Central memory CD8-positive, alpha-beta T cell (primary cell): ENCODE measurements around the gene MXRA7.
A peak's percentile ranks its signal among the peaks of the same experiment; 100 is the strongest.
"Not testable (repeated sequence)": the region's sequence is repeated elsewhere in the genome, so short reads cannot be mapped to it uniquely, and the experiment has no call there.

ENCODE experiments used
- ATAC-seq: fragments of 150-1000 bp; cut with Tn5 transposase; replicated peaks from 2 replicates; pipeline ENCODE4 v1.10.0; 2022; ENCODE audit warnings: mild to moderate bottlenecking, moderate FRiP score, moderate number of reproducible peaks; ENCODE audit not compliant: poor library complexity, severe bottlenecking; ENCODE audit errors: extremely low read depth
- DNase-seq, 2 donors: peaks; one replicate each; pipeline ENCODE4 v3.0.0; 2021; ENCODE audit warnings: low spot score in 2 of 2
- H3K27ac Mint-ChIP-seq: one replicate; pipeline ENCODE4 v1.8.0; 2022; ENCODE audit warnings: low read depth, mild to moderate bottlenecking, moderate library complexity, mixed read lengths
- H3K27me3 Mint-ChIP-seq: one replicate; pipeline ENCODE4 v1.8.0; 2022; ENCODE audit warnings: mixed read lengths
- H3K36me3 Mint-ChIP-seq: one replicate; pipeline ENCODE4 v1.8.0; 2022; ENCODE audit warnings: mild to moderate bottlenecking, moderate library complexity, mixed read lengths; ENCODE audit not compliant: insufficient read depth
- H3K4me1 Mint-ChIP-seq: one replicate; pipeline ENCODE4 v1.8.0; 2022; ENCODE audit warnings: mixed read lengths
- H3K4me3 Mint-ChIP-seq: one replicate; pipeline ENCODE4 v1.8.0; 2022; ENCODE audit warnings: mild to moderate bottlenecking, moderate library complexity, mixed read lengths
- H3K9me3 Mint-ChIP-seq: one replicate; pipeline ENCODE4 v1.8.0; 2022; ENCODE audit warnings: mixed read lengths

MXRA7 gene

DNA sequence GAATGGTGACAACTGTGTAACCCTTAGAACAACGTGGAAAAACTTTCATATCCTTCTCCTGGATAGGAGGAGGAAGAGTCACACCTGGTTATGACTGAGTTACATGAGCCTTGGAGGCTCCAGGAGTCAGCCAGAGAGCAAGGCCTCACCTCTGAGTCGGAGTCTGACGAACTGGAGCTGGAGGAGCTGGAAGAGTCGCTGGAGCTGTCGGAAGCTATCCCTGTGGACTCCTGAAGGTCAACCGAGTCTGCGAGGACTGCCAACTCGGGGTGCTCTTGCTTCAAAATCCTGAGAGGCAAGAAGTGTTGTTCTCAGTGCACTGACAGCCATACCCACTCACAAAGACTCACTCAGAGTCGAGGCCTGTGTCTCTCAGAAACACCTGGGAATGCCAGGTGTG is 9.4 kb upstream of the MXRA7 start:
- H3K4me1 Mint-ChIP-seq: peaks cover 51% of the 10 kb centered on the region
- no peaks in the 10 kb centered on the region for H3K27me3 Mint-ChIP-seq
- no peaks in the 10 kb centered on the region for H3K9me3 Mint-ChIP-seq
- DNase-seq (no peak), ATAC-seq (no peak)
- no peak overlapping the region for H3K27ac Mint-ChIP-seq
- peaks cover 99% of the 10 kb centered on the region for H3K36me3 Mint-ChIP-seq
- H3K4me3 Mint-ChIP-seq: no peak overlapping the region

DNA sequence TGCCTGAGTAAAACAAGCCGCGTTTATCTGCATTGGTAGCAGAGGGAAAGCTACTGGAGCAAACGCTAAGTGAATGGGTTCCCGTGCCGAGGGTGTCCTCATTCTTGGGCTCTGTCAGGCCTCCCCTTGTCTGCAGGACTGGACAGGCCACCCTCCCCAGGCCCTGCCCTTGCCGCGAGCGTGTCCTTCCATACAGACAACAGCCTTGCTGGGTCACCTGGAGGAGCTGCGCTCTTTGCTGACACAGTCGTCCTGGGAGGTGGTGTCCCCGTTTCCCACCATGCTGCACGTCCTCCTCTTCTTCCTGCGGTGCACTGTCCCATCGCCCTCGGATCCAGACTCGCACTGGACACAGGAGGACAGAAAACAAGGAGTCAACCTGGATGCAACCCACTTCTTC is 7.8 kb upstream of the MXRA7 start:
- H3K4me3 Mint-ChIP-seq: no peak overlapping the region
- ATAC-seq (no peak), DNase-seq (no peak)
- H3K27ac Mint-ChIP-seq: peak overlapping the region; percentile 46
- no peaks in the 10 kb centered on the region for H3K9me3 Mint-ChIP-seq
- peaks cover 88% of the 10 kb centered on the region for H3K36me3 Mint-ChIP-seq
- H3K4me1 Mint-ChIP-seq: peaks cover 52% of the 10 kb centered on the region
- no peaks in the 10 kb centered on the region for H3K27me3 Mint-ChIP-seq

DNA sequence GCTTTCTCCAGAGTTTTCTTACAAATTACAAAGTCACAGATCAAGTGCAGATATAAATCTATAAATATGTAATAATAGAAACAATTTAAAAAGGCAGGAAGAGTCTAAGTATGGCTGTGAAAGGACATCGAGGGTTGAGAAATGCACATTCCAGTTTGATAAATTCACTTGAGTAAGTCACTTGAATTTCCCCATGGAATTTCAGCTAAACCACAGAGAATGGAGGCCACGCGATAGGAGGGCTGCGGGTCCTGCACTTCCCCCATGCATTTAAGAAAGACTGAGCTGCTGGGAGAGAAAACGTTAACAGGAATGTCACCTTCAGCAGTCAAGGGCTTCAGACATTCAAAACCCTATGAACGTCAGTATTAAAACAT is 6.1 kb upstream of the MXRA7 start:
- Mint-ChIP-seq H3K27ac (peak overlapping the region; percentile 98), H3K27me3 (no peaks in the 10 kb centered on the region), H3K4me3 (peak overlapping the region; percentile 56), H3K4me1 (peaks cover 45% of the 10 kb centered on the region), H3K36me3 (peaks cover 79% of the 10 kb centered on the region), H3K9me3 (no peaks in the 10 kb centered on the region)
- no peak for DNase-seq
- ATAC-seq: no peak

DNA sequence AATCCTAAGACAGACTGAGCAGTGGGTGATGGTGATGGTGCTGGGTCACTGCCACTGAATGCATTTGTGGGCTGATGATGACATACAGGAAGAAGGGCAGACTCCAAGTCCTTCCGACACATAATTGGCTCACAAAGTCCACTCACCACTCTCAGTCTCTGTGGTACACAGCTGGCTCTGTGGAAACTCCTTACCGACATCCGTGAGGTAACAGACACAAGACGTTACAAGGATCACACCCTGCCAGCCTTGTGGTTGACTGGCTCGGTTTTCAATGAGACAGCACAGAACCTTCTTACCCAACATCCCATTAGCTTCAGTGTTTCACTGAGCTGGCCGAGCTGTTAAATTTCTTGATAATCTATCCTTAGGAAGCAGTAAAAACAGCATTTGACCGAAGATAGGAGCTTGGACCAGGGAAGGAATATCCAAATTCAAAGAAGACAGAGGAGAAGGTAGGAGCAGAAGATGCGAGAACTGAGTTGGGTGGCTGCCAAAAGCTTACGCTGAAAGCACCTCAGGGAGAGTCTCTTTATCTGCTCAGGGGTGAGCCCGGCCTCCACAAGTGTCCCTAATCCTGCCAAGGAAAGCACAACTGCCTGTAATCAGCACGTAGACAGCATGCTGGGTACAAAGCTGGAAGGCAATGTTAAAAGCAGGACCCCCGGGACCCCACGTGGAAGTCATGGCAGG is 5.5 kb upstream of the MXRA7 start:
- no peaks in the 10 kb centered on the region for H3K9me3 Mint-ChIP-seq
- ATAC-seq (peak; percentile 89), DNase-seq (peak; percentile 53 to 91)
- peak overlapping the region; percentile 56 for H3K4me3 Mint-ChIP-seq
- H3K27ac Mint-ChIP-seq: peak overlapping the region; percentile 98
- peaks cover 73% of the 10 kb centered on the region for H3K36me3 Mint-ChIP-seq
- H3K27me3 Mint-ChIP-seq: no peaks in the 10 kb centered on the region
- peaks cover 43% of the 10 kb centered on the region for H3K4me1 Mint-ChIP-seq

DNA sequence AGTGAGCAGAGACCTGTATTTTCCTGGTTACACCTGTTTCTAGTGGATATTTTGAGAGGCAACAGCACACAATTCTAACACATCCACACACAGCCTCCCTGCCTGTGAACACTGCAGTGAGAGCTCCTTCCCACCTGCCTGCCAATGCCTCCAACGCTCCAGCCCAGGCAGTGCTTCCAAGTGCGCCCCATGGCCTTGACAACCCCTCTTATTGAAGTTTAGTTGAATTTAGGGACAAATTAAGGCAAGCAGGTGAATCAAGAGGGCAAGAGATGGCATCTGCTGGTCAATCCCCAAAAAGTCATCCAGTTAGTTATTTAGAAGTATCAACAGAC is 4.7 kb upstream of the MXRA7 start:
- Mint-ChIP-seq H3K4me3 (peak overlapping the region; percentile 56), H3K4me1 (peaks cover 40% of the 10 kb centered on the region), H3K36me3 (peaks cover 65% of the 10 kb centered on the region), H3K27ac (peak overlapping the region; percentile 98), H3K27me3 (no peaks in the 10 kb centered on the region), H3K9me3 (no peaks in the 10 kb centered on the region)
- DNase-seq (no peak), ATAC-seq (no peak)

- H3K36me3 Mint-ChIP-seq: peaks cover 60% of the 10 kb centered on the region
- H3K27me3 Mint-ChIP-seq: no peaks in the 10 kb centered on the region
- ATAC-seq (peak; percentile 8), DNase-seq (peak; percentile 69 to 72)
- no peaks in the 10 kb centered on the region for H3K9me3 Mint-ChIP-seq
- peak overlapping the region; percentile 56 for H3K4me3 Mint-ChIP-seq
- H3K27ac Mint-ChIP-seq: peak overlapping the region; percentile 98
- H3K4me1 Mint-ChIP-seq: peaks cover 40% of the 10 kb centered on the region
Observed at GRCh38 chr17:76714822-76715495, 4.2 kb upstream of the MXRA7 start.

DNA sequence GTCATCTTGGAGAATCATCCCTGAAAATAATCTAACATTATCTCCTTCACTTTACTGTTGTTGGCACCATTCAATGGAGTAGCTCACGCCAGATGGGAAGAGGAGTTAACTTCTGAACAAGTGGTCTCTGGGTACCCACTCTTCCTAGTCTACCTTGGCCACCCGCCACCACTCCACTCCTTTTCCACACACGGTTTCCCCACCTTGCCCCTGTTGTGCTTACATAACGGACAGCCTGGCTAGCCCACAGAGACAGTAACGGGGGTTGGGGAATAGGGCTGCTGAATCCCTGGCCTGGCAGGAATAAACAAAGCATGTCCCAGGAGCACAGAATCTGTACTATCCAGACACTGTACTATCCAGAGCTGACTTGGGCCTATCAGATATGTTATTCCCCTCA is 3.6 kb upstream of the MXRA7 start:
- no peak for ATAC-seq
- H3K36me3 Mint-ChIP-seq: peaks cover 54% of the 10 kb centered on the region
- no peak overlapping the region for H3K4me3 Mint-ChIP-seq

DNA sequence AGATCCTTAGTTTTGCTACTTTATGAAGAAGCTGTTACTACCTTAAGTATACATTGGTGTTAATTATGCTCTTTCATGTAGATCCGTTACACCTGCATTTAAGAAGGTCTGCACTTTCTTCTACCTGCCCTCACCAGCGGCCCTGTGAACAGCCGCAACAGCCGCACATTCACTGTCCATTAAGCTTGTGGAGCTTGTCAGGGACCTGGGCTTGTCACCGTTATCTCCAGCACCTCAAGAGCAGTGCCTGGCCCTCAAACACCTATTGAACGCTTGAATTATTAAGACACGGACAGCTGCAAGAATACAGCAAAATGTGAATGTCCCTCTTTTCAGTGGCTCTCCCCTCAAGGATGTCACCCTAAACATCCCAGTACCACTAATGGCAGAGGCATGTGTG is 3.0 kb upstream of the MXRA7 start:
- H3K27me3 Mint-ChIP-seq: no peaks in the 10 kb centered on the region
- no peak for DNase-seq
- peaks cover 48% of the 10 kb centered on the region for H3K4me1 Mint-ChIP-seq
- H3K27ac Mint-ChIP-seq: peak overlapping the region; percentile 98
- peaks cover 48% of the 10 kb centered on the region for H3K36me3 Mint-ChIP-seq
- no peak overlapping the region for H3K4me3 Mint-ChIP-seq
- no peaks in the 10 kb centered on the region for H3K9me3 Mint-ChIP-seq
- no peak for ATAC-seq

More for the DNA sequence above, 3.6 kb upstream of the MXRA7 start:
- DNase-seq: no peak
- H3K9me3 Mint-ChIP-seq: no peaks in the 10 kb centered on the region
- no peaks in the 10 kb centered on the region for H3K27me3 Mint-ChIP-seq
- H3K27ac Mint-ChIP-seq: peak overlapping the region; percentile 98
- peaks cover 46% of the 10 kb centered on the region for H3K4me1 Mint-ChIP-seq

DNA sequence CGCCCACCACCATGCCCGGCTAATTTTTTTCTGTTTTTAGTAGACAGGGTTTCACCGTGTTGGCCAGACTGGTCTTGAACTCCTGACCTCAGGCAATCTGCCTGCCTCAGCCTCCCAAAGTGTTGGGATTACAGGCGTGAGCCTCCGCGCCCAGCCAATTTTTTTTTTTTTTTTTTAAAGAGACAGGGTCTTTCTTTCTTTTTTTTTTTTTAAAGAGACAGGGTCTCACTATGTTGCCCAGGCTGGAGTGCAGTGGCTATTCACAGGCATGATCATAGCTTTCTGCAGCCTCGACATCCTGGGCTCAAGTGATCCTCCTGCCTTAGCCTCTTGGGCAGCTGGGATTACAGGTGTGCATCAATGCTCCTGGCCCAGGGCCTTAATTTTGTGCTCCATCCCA is 1.6 kb upstream of the MXRA7 start:
- not testable (repeated sequence) for H3K27me3 Mint-ChIP-seq, ATAC-seq, DNase-seq, H3K27ac Mint-ChIP-seq, H3K9me3 Mint-ChIP-seq, H3K4me3 Mint-ChIP-seq
- H3K4me1 Mint-ChIP-seq: peaks cover 45% of the 10 kb centered on the region
- H3K36me3 Mint-ChIP-seq: peaks cover 35% of the 10 kb centered on the region

GRCh38 chr17:76709951-76710862 is 558 bp downstream of the MXRA7 start:
- DNase-seq, H3K27me3 Mint-ChIP-seq, H3K27ac Mint-ChIP-seq: not testable (repeated sequence)

GRCh38 chr17:76709077-76709950 is 1.5 kb downstream of the MXRA7 start:
- no peaks in the 10 kb centered on the region for H3K27me3 Mint-ChIP-seq
- H3K9me3 Mint-ChIP-seq: no peaks in the 10 kb centered on the region
- H3K36me3 Mint-ChIP-seq: peaks cover 9% of the 10 kb centered on the region
- peak overlapping the region; percentile 72 for H3K4me3 Mint-ChIP-seq
- DNase-seq: no peak
- H3K27ac Mint-ChIP-seq: no peak overlapping the region
- ATAC-seq: no peak
- H3K4me1 Mint-ChIP-seq: peaks cover 17% of the 10 kb centered on the region

More at GRCh38 chr17:76709951-76710862, 558 bp downstream of the MXRA7 start:
- H3K4me3 Mint-ChIP-seq: peak overlapping the region; percentile 72
- peaks cover 24% of the 10 kb centered on the region for H3K4me1 Mint-ChIP-seq
- not testable (repeated sequence) for ATAC-seq, H3K9me3 Mint-ChIP-seq
- H3K36me3 Mint-ChIP-seq: peaks cover 13% of the 10 kb centered on the region
